ENCODE results near the gene DSC2.

DNA sequence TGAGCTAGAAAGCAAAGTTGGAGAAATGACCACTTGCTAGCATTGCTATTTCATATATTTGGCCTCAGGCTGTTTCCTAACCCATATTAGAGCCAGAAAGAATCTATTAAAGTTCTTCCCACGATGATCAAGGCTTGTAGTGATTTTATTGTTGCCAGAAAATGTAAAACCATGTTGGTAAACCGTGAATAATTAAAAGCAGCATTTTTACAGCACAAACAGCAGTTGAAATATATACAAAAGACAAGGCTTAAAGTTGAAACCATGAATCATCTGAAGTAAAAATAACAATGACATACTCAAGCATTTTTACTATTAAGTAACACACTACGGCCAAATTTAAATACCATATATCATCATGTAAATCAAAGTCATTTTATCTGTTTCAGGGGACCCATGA, 32.0 kb downstream of the DSC2 start:
- TF ChIP-seq POLR2A (IDR thresholded peaks at IDR 0.05): no peak
- TF ChIP-seq, protein P1, sequence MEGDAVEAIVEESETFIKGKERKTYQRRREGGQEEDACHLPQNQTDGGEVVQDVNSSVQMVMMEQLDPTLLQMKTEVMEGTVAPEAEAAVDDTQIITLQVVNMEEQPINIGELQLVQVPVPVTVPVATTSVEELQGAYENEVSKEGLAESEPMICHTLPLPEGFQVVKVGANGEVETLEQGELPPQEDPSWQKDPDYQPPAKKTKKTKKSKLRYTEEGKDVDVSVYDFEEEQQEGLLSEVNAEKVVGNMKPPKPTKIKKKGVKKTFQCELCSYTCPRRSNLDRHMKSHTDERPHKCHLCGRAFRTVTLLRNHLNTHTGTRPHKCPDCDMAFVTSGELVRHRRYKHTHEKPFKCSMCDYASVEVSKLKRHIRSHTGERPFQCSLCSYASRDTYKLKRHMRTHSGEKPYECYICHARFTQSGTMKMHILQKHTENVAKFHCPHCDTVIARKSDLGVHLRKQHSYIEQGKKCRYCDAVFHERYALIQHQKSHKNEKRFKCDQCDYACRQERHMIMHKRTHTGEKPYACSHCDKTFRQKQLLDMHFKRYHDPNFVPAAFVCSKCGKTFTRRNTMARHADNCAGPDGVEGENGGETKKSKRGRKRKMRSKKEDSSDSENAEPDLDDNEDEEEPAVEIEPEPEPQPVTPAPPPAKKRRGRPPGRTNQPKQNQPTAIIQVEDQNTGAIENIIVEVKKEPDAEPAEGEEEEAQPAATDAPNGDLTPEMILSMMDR (IDR thresholded peaks at IDR 0.05): no peak

Measured in heart left ventricle (tissue), 13 donors.